ENCODE data around the gene RPS2.

- TF ChIP-seq CTCF (IDR thresholded peaks at IDR 0.05) (no peak), POLR2A (IDR thresholded peaks at IDR 0.05) (no peak)
Observed at GRCh38 chr16:1950559-1950958, 14.1 kb downstream of the RPS2 start.

Data from body of pancreas (tissue), 4 donors.